GM18508 (cell line): ENCODE data around the gene LRRC3C.
A peak's percentile ranks its signal among the peaks of the same experiment; 100 is the strongest.

Experiments used
- ATAC-seq: cut with Tn5 transposase; IDR thresholded peaks from one replicate; pipeline ENCODE4 v1.9.1; 2021; ENCODE audit warnings: moderate number of reproducible peaks; ENCODE audit not compliant: insufficient read depth, unreplicated experiment

Gene LRRC3C

GRCh38 chr17:39923836-39924690 lies 3.5 kb upstream of the LRRC3C start:
- no peak for ATAC-seq

- no peak for ATAC-seq
These were observed 2.9 kb upstream of the LRRC3C start for GRCh38 chr17:39924691-39925055.

- ATAC-seq, result no peak
These were observed 2.0 kb upstream of the LRRC3C start for GRCh38 chr17:39925282-39926134.

- no peak for ATAC-seq
These were observed 1.4 kb upstream of the LRRC3C start for GRCh38 chr17:39926135-39926587.

GRCh38 chr17:39926588-39927100 lies 888 bp upstream of the LRRC3C start:
- no peak for ATAC-seq

GRCh38 chr17:39927929-39928857 lies 661 bp downstream of the LRRC3C start:
- ATAC-seq, result no peak

GRCh38 chr17:39928858-39929645 lies 1.5 kb downstream of the LRRC3C start:
- no peak for ATAC-seq

- ATAC-seq, result no peak
These were observed 2.3 kb downstream of the LRRC3C start for GRCh38 chr17:39929646-39930407.

- no peak for ATAC-seq
These were observed 6.4 kb downstream of the LRRC3C start for GRCh38 chr17:39933912-39934311.

GRCh38 chr17:39934324-39934723 lies 6.8 kb downstream of the LRRC3C start:
- ATAC-seq, result no peak

- ATAC-seq, result no peak
These were observed 8.4 kb downstream of the LRRC3C start for GRCh38 chr17:39935909-39936308.

GRCh38 chr17:39937447-39937846 lies 9.9 kb downstream of the LRRC3C start:
- no peak for ATAC-seq

- ATAC-seq, result no peak
These were observed 10.8 kb downstream of the LRRC3C start for GRCh38 chr17:39938140-39938869.

- no peak for ATAC-seq
These were observed 11.6 kb downstream of the LRRC3C start for GRCh38 chr17:39939106-39939505.

GRCh38 chr17:39939588-39940419 lies 12.3 kb downstream of the LRRC3C start:
- peak; percentile 48 for ATAC-seq

- ATAC-seq, result no peak
These were observed 16.3 kb downstream of the LRRC3C start for GRCh38 chr17:39943702-39944392.

GRCh38 chr17:39944393-39944711 lies 16.8 kb downstream of the LRRC3C start:
- ATAC-seq, result no peak
